Neural cell (in vitro differentiated cells): Measurements from ENCODE around the gene SIK3. TPM values are rescaled to one million over a fixed set of nuclear protein-coding genes. Genes with fewer than 3 reads are reported as not detected.

ENCODE experiments used
- H2AFZ ChIP-seq: fragments of 200-600, 300-800 bp; sonication (generic), shearing (Covaris generic); 2 replicates; pipeline ENCODE4 v1.6.0; 2014; ENCODE audit warnings: low read depth, mild to moderate bottlenecking, antibody characterized with exemption, low read length, moderate library complexity
- H3F3A ChIP-seq: fragments of 200-600 bp; shearing (Covaris generic); 2 replicates; pipeline ENCODE4 v1.6.1; 2016; ENCODE audit warnings: mild to moderate bottlenecking, moderate library complexity, mixed read lengths, antibody characterized with exemption, low read length; ENCODE audit not compliant: insufficient read depth, poor library complexity, severe bottlenecking
- H3K27ac ChIP-seq: fragments of 200-600, 300-800 bp; sonication (generic), shearing (Covaris generic); 2 replicates; pipeline ENCODE4 v1.5.1; 2014; ENCODE audit warnings: mild to moderate bottlenecking, low read length, moderate library complexity
- H3K27me3 ChIP-seq: fragments of 300-800, 200-600 bp; sonication (generic), shearing (Covaris generic); 2 replicates; pipeline ENCODE4 v1.6.0; 2014; ENCODE audit warnings: mild to moderate bottlenecking, low read depth, low read length, moderate library complexity; ENCODE audit not compliant: insufficient read depth
- H3K36me3 ChIP-seq: fragments of 300-800, 200-600 bp; sonication (generic), shearing (Covaris generic); 2 replicates; pipeline ENCODE4 v1.5.1; 2014; ENCODE audit warnings: mild to moderate bottlenecking, antibody characterized with exemption, low read length, moderate library complexity; ENCODE audit not compliant: insufficient read depth
- H3K4me2 ChIP-seq: fragments of 300-800, 200-600 bp; sonication (generic), shearing (Covaris generic); 2 replicates; pipeline ENCODE4 v1.6.0; 2014; ENCODE audit warnings: mild to moderate bottlenecking, low read length
- H3K4me3 ChIP-seq: fragments of 300-800, 200-600 bp; sonication (generic), shearing (Covaris generic); 2 replicates; pipeline ENCODE4 v1.5.1; 2014; ENCODE audit warnings: mild to moderate bottlenecking, low read length, moderate library complexity
- H3K79me2 ChIP-seq: fragments of 200-600 bp; shearing (Covaris generic); replicated peaks from 2 replicates; pipeline ENCODE4 v1.6.0; 2014; ENCODE audit warnings: mild to moderate bottlenecking, low read length, moderate library complexity; ENCODE audit not compliant: insufficient read depth
- H3K9ac ChIP-seq: fragments of 300-800, 200-600 bp; sonication (generic), shearing (Covaris generic); 2 replicates; pipeline ENCODE4 v1.6.1; 2016; ENCODE audit warnings: mild to moderate bottlenecking, low read length, mixed read lengths
- H3K9me2 ChIP-seq: fragments of 200-600 bp; shearing (Covaris generic); 2 replicates; pipeline ENCODE4 v1.6.1; 2016; ENCODE audit warnings: mild to moderate bottlenecking, low read length, mixed read lengths; ENCODE audit not compliant: insufficient read depth
- H3K9me3 ChIP-seq: fragments of 200-600, 300-800 bp; sonication (generic), shearing (Covaris generic); 2 replicates; pipeline ENCODE4 v1.6.1; 2016; ENCODE audit warnings: mild to moderate bottlenecking, mixed run types, low read length, moderate library complexity, mixed read lengths
- H4K20me1 ChIP-seq: fragments of 200-600 bp; shearing (Covaris generic); 2 replicates; pipeline ENCODE4 v1.6.1; 2016; ENCODE audit warnings: mild to moderate bottlenecking, mixed run types; ENCODE audit not compliant: insufficient read depth
- CTCF ChIP-seq: fragments of 450-650 bp; IDR thresholded peaks from 2 replicates; pipeline ENCODE4 v1.5.1; 2014; ENCODE audit warnings: antibody characterized with exemption, mild to moderate bottlenecking, moderate library complexity; ENCODE audit not compliant: poor library complexity, severe bottlenecking
- EP300 ChIP-seq: fragments of 450-650 bp; conservative IDR thresholded peaks from 2 replicates; pipeline ENCODE4 v1.6.1; 2014; ENCODE audit warnings: antibody characterized with exemption, mild to moderate bottlenecking, moderate library complexity; ENCODE audit not compliant: poor library complexity, severe bottlenecking
- EZH2 ChIP-seq: fragments of 200-600, 300-800 bp; shearing (Covaris generic), sonication (generic); IDR thresholded peaks from 2 replicates; pipeline ENCODE4 v1.6.1; 2014; ENCODE audit warnings: antibody characterized with exemption, low read length, borderline replicate concordance, mild to moderate bottlenecking; ENCODE audit not compliant: insufficient read depth, poor library complexity, severe bottlenecking
- MXI1 ChIP-seq: fragments of 450-650 bp; conservative IDR thresholded peaks from 2 replicates; pipeline ENCODE4 v1.6.1; 2014; ENCODE audit warnings: antibody characterized with exemption, mild to moderate bottlenecking; ENCODE audit not compliant: poor library complexity, severe bottlenecking
- POLR2AphosphoS5 ChIP-seq: IDR thresholded peaks from 2 replicates; pipeline ENCODE4 v1.6.1; 2012
- RAD21 ChIP-seq: fragments of 450-650 bp; conservative IDR thresholded peaks from 2 replicates; pipeline ENCODE4 v1.6.1; 2014; ENCODE audit warnings: antibody characterized with exemption, mild to moderate bottlenecking, moderate library complexity
- SMC3 ChIP-seq: fragments of 450-650 bp; conservative IDR thresholded peaks from 2 replicates; pipeline ENCODE4 v1.6.1; 2014; ENCODE audit warnings: antibody characterized with exemption, mild to moderate bottlenecking, moderate library complexity; ENCODE audit not compliant: poor library complexity
- TAF1 ChIP-seq: IDR thresholded peaks from 2 replicates; pipeline ENCODE4 v1.6.1; 2012; ENCODE audit warnings: low read depth
- polyA plus RNA-seq: library from polyadenylated mRNA; depleted of rRNA; stranded (reverse); fragments of >200 nt; gene quantifications from 2 replicates; pipeline ENCODE4 v1.2.3, GENCODE V29; 2014
- TF ChIP-seq, protein P1 (sequence below): IDR thresholded peaks from 2 replicates; pipeline ENCODE4 v1.6.1; 2012; ENCODE audit warnings: borderline replicate concordance

The SIK3 gene
- polyA plus RNA-seq, 1 donor from 2014 or later, result 11.2 TPM

- Histone ChIP-seq H3K36me3 (no peaks in the 10 kb centered on the region), H2AFZ (no peak overlapping the region), H3K4me3 (peak overlapping the region; percentile 86), H3K27ac (peak overlapping the region; percentile 93), H3K27me3 (no peaks in the 10 kb centered on the region), H3K9ac (peak overlapping the region; percentile 96), H3K4me2 (peak overlapping the region; percentile 86), H3K9me3 (no peaks in the 10 kb centered on the region), H4K20me1 (no peaks in the 10 kb centered on the region), H3K9me2 (no peaks in the 10 kb centered on the region), H3F3A (no peaks in the 10 kb centered on the region), H3K79me2 (peaks cover 70% of the 10 kb centered on the region)
- TF ChIP-seq EP300 (no peak), MXI1 (no peak), TAF1 (no peak), POLR2AphosphoS5 (no peak)
These were observed 1.8 kb downstream of the SIK3 start for GRCh38 chr11:117096201-117096991.

GRCh38 chr11:117095284-117096161 lies 2.7 kb downstream of the SIK3 start:
- H3K9ac ChIP-seq, result peak overlapping the region; percentile 96
- no peaks in the 10 kb centered on the region for H3K27me3 ChIP-seq
- H3K27ac ChIP-seq, result peak overlapping the region; percentile 93
- H3K36me3 ChIP-seq, result no peaks in the 10 kb centered on the region
- H3K9me3 ChIP-seq, result no peaks in the 10 kb centered on the region
- no peaks in the 10 kb centered on the region for H4K20me1 ChIP-seq
- no peak overlapping the region for H2AFZ ChIP-seq
- H3K4me3 ChIP-seq, result peak overlapping the region; percentile 86
- peaks cover 77% of the 10 kb centered on the region for H3K79me2 ChIP-seq
- TF ChIP-seq EP300, result no peak
- no peak for TF ChIP-seq RAD21
- TF ChIP-seq EZH2, result no peak
- no peak for TF ChIP-seq POLR2AphosphoS5
- no peak for TF ChIP-seq SMC3
- TF ChIP-seq TAF1, result no peak
- no peak for TF ChIP-seq CTCF
- TF ChIP-seq MXI1, result no peak
- TF ChIP-seq, protein P1, sequence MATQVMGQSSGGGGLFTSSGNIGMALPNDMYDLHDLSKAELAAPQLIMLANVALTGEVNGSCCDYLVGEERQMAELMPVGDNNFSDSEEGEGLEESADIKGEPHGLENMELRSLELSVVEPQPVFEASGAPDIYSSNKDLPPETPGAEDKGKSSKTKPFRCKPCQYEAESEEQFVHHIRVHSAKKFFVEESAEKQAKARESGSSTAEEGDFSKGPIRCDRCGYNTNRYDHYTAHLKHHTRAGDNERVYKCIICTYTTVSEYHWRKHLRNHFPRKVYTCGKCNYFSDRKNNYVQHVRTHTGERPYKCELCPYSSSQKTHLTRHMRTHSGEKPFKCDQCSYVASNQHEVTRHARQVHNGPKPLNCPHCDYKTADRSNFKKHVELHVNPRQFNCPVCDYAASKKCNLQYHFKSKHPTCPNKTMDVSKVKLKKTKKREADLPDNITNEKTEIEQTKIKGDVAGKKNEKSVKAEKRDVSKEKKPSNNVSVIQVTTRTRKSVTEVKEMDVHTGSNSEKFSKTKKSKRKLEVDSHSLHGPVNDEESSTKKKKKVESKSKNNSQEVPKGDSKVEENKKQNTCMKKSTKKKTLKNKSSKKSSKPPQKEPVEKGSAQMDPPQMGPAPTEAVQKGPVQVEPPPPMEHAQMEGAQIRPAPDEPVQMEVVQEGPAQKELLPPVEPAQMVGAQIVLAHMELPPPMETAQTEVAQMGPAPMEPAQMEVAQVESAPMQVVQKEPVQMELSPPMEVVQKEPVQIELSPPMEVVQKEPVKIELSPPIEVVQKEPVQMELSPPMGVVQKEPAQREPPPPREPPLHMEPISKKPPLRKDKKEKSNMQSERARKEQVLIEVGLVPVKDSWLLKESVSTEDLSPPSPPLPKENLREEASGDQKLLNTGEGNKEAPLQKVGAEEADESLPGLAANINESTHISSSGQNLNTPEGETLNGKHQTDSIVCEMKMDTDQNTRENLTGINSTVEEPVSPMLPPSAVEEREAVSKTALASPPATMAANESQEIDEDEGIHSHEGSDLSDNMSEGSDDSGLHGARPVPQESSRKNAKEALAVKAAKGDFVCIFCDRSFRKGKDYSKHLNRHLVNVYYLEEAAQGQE, result no peak
- H3K9me2 ChIP-seq, result no peaks in the 10 kb centered on the region
- peak overlapping the region; percentile 86 for H3K4me2 ChIP-seq
- H3F3A ChIP-seq, result no peaks in the 10 kb centered on the region
